Ishikawa (cell line): ENCODE measurements around the gene RECQL5.

Source experiments
- CEBPB ChIP-seq: IDR thresholded peaks from 2 replicates; pipeline ENCODE4 v1.6.1; 2012
- CREB1 ChIP-seq: IDR thresholded peaks from 2 replicates; pipeline ENCODE4 v1.6.1; 2012; ENCODE audit warnings: low read depth
- EP300 ChIP-seq: IDR thresholded peaks from 2 replicates; pipeline ENCODE4 v1.6.1; 2012; ENCODE audit warnings: borderline replicate concordance
- NFIC ChIP-seq: IDR thresholded peaks from 2 replicates; pipeline ENCODE4 v1.6.1; 2012
- RAD21 ChIP-seq: IDR thresholded peaks from 2 replicates; pipeline ENCODE4 v1.6.1; 2012; ENCODE audit warnings: low read depth
- REST ChIP-seq: IDR thresholded peaks from 2 replicates; pipeline ENCODE4 v1.6.1; 2012; ENCODE audit warnings: low read depth, mild to moderate bottlenecking
- TCF12 ChIP-seq: IDR thresholded peaks from 2 replicates; pipeline ENCODE4 v1.6.1; 2012; ENCODE audit warnings: low read depth
- YY1 ChIP-seq: IDR thresholded peaks from 2 replicates; pipeline ENCODE4 v1.6.1; 2012; ENCODE audit warnings: low read depth

- no peak for TF ChIP-seq REST
- no peak for TF ChIP-seq RAD21
- no peak for TF ChIP-seq YY1
- no peak for TF ChIP-seq NFIC
- TF ChIP-seq EP300 = no peak
- TF ChIP-seq TCF12 = no peak
- TF ChIP-seq CREB1 = no peak
- TF ChIP-seq CEBPB = no peak
These were observed 3.9 kb upstream of the RECQL5 start for GRCh38 chr17:75670868-75671267.
